PC-9 (cell line): ENCODE data around the gene PGBD5. TPM values are rescaled to one million over a fixed set of nuclear protein-coding genes. Genes with fewer than 3 reads are reported as not detected.

ENCODE experiments used
- BruUV-seq: library from RNA; stranded (reverse); fragments of 400-500 nt; replicated peaks from 2 replicates; lab custom pipeline; 2021; lab: Mats Ljungman, UMichigan
- CTCF ChIA-PET: fragments of 300-600 bp; sonication (Branson Sonifier 250); formaldehyde crosslinking; loops from one replicate; lab custom pipeline; 2022; ENCODE audit warnings: antibody characterized with exemption; lab: Charles Lee
- POLR2A ChIA-PET: fragments of 300-600 bp; sonication (Branson Sonifier 250); formaldehyde crosslinking; loops from one replicate; lab custom pipeline; 2022; ENCODE audit warnings: antibody characterized with exemption; ENCODE audit not compliant: unreplicated experiment; lab: Charles Lee
- DNase-seq, 2 experiments: peaks; one replicate each; pipeline versions ENCODE4 v3.0.0 to v3.0.0-alpha.2; 2015 to 2022; ENCODE audit warnings: mixed read lengths in 1 of 2
- H2AFZ ChIP-seq: fragments of 200-600 bp; sonication (generic); 2 replicates; pipeline ENCODE4 v1.8.1; 2017; ENCODE audit warnings: antibody characterized with exemption
- H3F3A ChIP-seq: fragments of 200-600 bp; sonication (generic); 2 replicates; pipeline ENCODE4 v1.8.1; 2017; ENCODE audit warnings: antibody characterized with exemption, mild to moderate bottlenecking, low read depth; ENCODE audit not compliant: insufficient read depth
- H3K27ac ChIP-seq: fragments of 200-600 bp; sonication (generic); 2 replicates; pipeline ENCODE4 v1.6.1; 2016; ENCODE audit warnings: mixed run types
- H3K27me3 ChIP-seq: fragments of 200-600 bp; sonication (generic); 2 replicates; pipeline ENCODE4 v1.6.1; 2016; ENCODE audit warnings: low read depth, mixed run types; ENCODE audit not compliant: insufficient read depth
- H3K36me3 ChIP-seq: fragments of 200-600 bp; sonication (generic); 2 replicates; pipeline ENCODE4 v1.6.1; 2016; ENCODE audit warnings: low read depth, mixed run types
- H3K4me1 ChIP-seq: fragments of 200-600 bp; sonication (generic); replicated peaks from 2 replicates; pipeline ENCODE4 v1.6.1; 2016; ENCODE audit warnings: mixed run types; ENCODE audit not compliant: insufficient read depth
- H3K4me2 ChIP-seq: fragments of 200-600 bp; sonication (generic); 2 replicates; pipeline ENCODE4 v1.6.1; 2017; ENCODE audit warnings: mixed run types
- H3K4me3 ChIP-seq: fragments of 200-600 bp; sonication (generic); 2 replicates; pipeline ENCODE4 v1.6.1; 2016; ENCODE audit warnings: mixed run types
- H3K79me2 ChIP-seq: fragments of 200-600 bp; sonication (generic); 2 replicates; pipeline ENCODE4 v1.6.1; 2017; ENCODE audit warnings: low read depth, mixed run types
- H3K9me2 ChIP-seq: fragments of 200-600 bp; sonication (generic); 2 replicates; pipeline ENCODE4 v1.8.1; 2017; ENCODE audit warnings: mild to moderate bottlenecking; ENCODE audit not compliant: insufficient read depth
- H3K9me3 ChIP-seq: fragments of 200-600 bp; sonication (generic); 2 replicates; pipeline ENCODE4 v1.8.1; 2016; ENCODE audit warnings: low read depth; ENCODE audit not compliant: insufficient read depth
- H4K20me1 ChIP-seq: fragments of 200-600 bp; sonication (generic); 2 replicates; pipeline ENCODE4 v1.8.1; 2017; ENCODE audit not compliant: insufficient read depth
- CTCF ChIP-seq: fragments of 200-600 bp; sonication (generic); conservative IDR thresholded peaks from 2 replicates; pipeline ENCODE4 v1.6.1; 2017; ENCODE audit warnings: mixed run types, antibody characterized with exemption, mild to moderate bottlenecking, moderate library complexity
- EZH2 ChIP-seq: fragments of 200-600 bp; sonication (generic); IDR thresholded peaks from 2 replicates; pipeline ENCODE4 v1.8.0; 2017; ENCODE audit warnings: antibody characterized with exemption, low read depth
- intact Hi-C: fragments of 100-400 bp; cut with micrococcal nuclease; formaldehyde crosslinking; loops from one replicate; pipeline ENCODE4 v1.10.0; 2022; ENCODE audit not compliant: unreplicated experiment
- total RNA-seq: library from RNA; stranded (reverse); gene quantifications from 2 replicates; pipeline ENCODE4 v1.2.3, GENCODE V29; 2021

PGBD5 gene
- total RNA-seq, 1 experiment from 2014 or later: not detected

GRCh38 chr1:230310381-230311163, 115.6 kb downstream of the PGBD5 start:
- TF ChIP-seq CTCF (peak; percentile 94), EZH2 (no peak)
- ChIA-PET POLR2A (no interaction called here), CTCF (no interaction called here)
- Histone ChIP-seq H3K4me2 (no peak overlapping the region), H3K9me2 (no peaks in the 10 kb centered on the region), H3K27ac (no peak overlapping the region), H2AFZ (no peak overlapping the region), H3K36me3 (no peaks in the 10 kb centered on the region), H3K4me1 (peaks cover 20% of the 10 kb centered on the region), H3K79me2 (no peaks in the 10 kb centered on the region), H3K27me3 (peaks cover 14% of the 10 kb centered on the region; the same call in 1 of the 2 replicates), H4K20me1 (no peaks in the 10 kb centered on the region), H3K9me3 (no peaks in the 10 kb centered on the region), H3F3A (peaks cover 11% of the 10 kb centered on the region; the same call in 1 of the 2 replicates), H3K4me3 (no peak overlapping the region)
- BruUV-seq: no TSS peak
- intact Hi-C loops: loop anchor here (1.0 to 10.0 kb wide), 5 partner anchors 528 to 1052 kb away; partner anchors contain the start of gene NUP133
- peak; percentile 46 to 69 for DNase-seq

GRCh38 chr1:230309646-230310177, 116.4 kb downstream of the PGBD5 start:
- peaks cover 11% of the 10 kb centered on the region; the same call in 1 of the 2 replicates for H3F3A ChIP-seq
- H3K27ac ChIP-seq: no peak overlapping the region
- intact Hi-C loops: loop anchor here (1.0 to 10.0 kb wide), 5 partner anchors 527 to 1051 kb away; partner anchors contain the start of gene NUP133
- ChIA-PET POLR2A (no interaction called here), CTCF (no interaction called here)
- H3K36me3 ChIP-seq: no peaks in the 10 kb centered on the region
- H3K27me3 ChIP-seq: peaks cover 11% of the 10 kb centered on the region; the same call in 1 of the 2 replicates
- no peak overlapping the region for H2AFZ ChIP-seq
- no peak overlapping the region for H3K4me3 ChIP-seq
- DNase-seq: no peak
- BruUV-seq: no TSS peak
- H4K20me1 ChIP-seq: no peaks in the 10 kb centered on the region
- no peaks in the 10 kb centered on the region for H3K79me2 ChIP-seq
- H3K9me2 ChIP-seq: no peaks in the 10 kb centered on the region
- no peak overlapping the region for H3K4me2 ChIP-seq
- TF ChIP-seq CTCF (no peak), EZH2 (no peak)
- peaks cover 20% of the 10 kb centered on the region for H3K4me1 ChIP-seq
- no peaks in the 10 kb centered on the region for H3K9me3 ChIP-seq

DNA sequence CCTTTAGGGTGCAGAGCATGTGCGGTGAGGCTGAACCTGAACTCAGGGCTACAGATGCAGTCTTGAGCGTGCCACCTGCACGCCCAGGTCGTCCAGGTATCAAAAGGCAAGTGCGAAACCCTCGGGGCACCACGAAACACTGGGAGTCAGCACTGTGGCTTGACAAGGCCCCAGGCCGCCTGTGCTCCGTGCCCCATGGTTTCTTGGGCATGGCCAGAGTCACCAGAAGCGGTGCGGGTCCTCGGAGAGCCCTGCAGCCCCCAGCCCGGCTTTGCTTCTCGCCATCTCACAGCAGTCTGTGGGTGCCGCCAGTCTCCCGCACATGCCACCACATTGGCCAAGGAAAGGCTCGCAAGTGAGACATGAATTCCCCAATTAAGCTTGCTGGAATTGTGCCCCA, 117.3 kb downstream of the PGBD5 start:
- CTCF ChIA-PET: no interaction called here
- TF ChIP-seq CTCF (no peak), EZH2 (no peak)
- peaks cover 8% of the 10 kb centered on the region; the same call in 1 of the 2 replicates for H3K27me3 ChIP-seq
- intact Hi-C loops: no loop called here
- H3K4me3 ChIP-seq: no peak overlapping the region
- H3K4me1 ChIP-seq: peaks cover 20% of the 10 kb centered on the region
- no peaks in the 10 kb centered on the region for H3K79me2 ChIP-seq
- H3F3A ChIP-seq: peaks cover 11% of the 10 kb centered on the region; the same call in 1 of the 2 replicates
- no peak for DNase-seq
- no peaks in the 10 kb centered on the region for H3K9me2 ChIP-seq
- H3K4me2 ChIP-seq: no peak overlapping the region
- no peak overlapping the region for H3K27ac ChIP-seq
- POLR2A ChIA-PET: no interaction called here
- no peak overlapping the region for H2AFZ ChIP-seq
- H3K9me3 ChIP-seq: no peaks in the 10 kb centered on the region
- no TSS peak for BruUV-seq
- H4K20me1 ChIP-seq: no peaks in the 10 kb centered on the region
- H3K36me3 ChIP-seq: no peaks in the 10 kb centered on the region
